Measurements from ENCODE around the gene MEGF11. TPM values are rescaled to one million over a fixed set of nuclear protein-coding genes. Genes with fewer than 3 reads are reported as not detected.

MEGF11 gene
- polyA plus RNA-seq, 4 donors: 2.1 to 3.0 (median 3.0) TPM

DNA sequence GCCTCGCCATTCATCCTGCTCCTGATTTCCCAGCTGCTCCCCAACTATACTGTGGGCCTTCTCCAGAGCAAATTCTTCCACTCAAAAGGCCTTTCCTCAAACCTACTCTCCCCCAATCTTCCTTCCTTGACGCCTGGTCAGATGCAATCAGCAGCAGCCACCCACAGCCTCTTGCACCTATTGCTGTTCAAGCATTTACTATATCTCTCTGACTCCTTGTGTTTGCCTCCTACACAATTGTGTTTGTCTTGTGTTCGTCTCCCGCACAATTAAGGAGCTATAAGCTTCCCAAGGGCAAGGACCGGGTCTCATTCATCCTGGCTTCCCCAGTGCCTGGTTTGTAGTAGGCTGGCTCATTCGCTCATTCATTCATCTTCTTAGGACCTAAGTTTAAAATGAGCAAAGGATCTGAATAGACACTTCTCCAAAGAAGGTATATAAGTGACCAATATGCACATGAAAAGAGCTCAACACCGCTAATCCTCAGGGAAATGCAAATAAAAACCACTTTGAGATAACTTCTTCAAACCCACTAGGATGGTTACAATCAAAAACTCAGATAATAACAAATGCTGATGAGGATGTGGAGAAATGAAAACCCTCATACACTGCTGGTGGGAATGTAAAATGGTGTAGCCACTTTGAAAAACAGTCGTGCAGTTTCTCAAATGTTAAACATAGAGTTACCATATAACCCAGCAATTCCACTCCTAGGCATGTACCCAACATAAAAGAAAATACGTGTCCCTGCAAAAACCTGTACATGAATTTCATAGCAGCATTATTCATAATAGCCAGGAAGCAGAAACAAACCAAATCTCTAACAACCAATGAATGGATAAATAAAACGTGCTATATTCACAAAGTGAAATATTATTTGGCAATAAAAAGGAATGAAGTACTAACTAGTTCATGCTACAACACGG is 31.0 kb downstream of the MEGF11 start:
- DNase-seq (ENCODE audit: low read depth in 4 of 4, low spot score in 2 of 4): no peak

DNA sequence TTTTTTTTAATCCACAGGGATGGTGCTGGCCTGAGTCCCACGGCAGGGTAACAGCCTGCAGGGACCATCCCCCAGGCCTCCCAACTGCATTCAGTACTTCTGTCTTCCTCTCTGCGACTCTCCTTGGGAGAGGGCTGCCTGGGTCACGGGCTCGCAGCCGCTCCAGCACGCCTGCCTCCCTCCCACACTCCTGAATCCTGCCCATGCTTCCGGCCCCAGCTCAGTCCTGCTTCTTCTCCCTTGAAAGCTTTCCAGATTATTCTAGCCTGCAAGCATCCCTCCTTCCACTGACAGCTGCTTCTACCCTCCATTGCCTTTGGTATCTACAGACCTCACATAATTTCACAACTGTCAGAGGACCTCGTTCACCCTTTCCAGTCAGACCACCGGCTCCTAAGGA is 32.4 kb downstream of the MEGF11 start:
- peak in 3 of 4 donors; percentile 11 to 33 (median 26) for DNase-seq (ENCODE audit: low read depth in 4 of 4, low spot score in 2 of 4)

DNA sequence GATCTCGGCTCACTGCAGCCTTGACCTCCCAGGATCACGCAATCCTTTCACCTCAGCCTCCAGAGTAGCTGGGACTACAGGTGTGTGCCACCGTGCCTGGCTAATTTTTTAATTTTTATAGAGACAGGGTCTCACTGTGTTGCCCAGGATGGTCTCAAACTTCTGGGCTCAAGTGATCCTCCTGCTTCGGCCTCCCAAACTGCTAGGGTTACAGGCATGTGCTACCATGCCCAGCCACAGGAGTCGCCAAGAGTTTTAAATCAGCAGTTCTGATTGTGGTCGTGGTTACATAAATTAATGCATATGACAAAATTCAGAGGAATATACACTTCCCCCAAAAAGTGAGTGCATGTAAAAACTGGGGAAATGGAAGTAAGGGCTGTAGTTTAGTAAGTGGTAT is 32.9 kb downstream of the MEGF11 start:
- DNase-seq (ENCODE audit: low read depth in 4 of 4, low spot score in 2 of 4): no peak

DNA sequence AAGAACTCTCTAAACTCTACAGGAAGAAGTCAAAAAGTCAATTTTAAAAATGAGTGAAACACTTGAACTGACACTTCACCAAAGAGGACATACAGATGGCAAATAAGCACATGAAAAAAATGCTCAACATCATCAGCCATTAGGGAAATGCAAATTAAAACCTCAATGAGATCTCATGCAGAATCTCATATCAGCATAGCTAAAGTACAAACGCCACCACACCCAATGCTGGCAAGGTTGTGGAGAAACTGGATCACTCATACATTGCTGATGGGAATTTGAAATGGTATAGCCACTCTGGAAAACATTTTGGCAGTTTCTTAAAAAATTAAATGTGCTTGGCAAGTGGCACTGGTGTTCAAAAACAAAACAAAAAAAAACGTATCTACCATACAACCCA is 34.2 kb downstream of the MEGF11 start:
- no peak for DNase-seq (ENCODE audit: low read depth in 4 of 4, low spot score in 2 of 4)

DNA sequence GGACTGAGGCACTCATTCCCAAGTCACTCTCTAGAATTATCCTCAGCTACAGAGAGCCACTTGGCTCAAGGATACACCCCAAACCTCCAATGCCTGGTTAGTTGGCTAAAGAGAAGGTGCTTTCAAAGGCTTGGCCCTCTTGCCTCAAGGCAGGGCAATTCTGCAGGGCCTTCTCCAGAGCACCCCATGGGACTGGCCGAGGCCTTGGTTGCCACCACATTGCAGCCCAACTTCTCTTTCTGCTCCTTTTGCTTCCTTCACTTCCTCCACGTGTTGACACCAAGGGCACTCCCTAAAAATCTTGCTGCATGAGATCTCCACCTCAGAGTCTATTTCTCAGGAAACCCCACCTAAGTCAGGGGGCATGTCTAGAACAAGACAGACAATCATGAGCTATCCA is 36.7 kb downstream of the MEGF11 start:
- DNase-seq (ENCODE audit: low read depth in 4 of 4, low spot score in 2 of 4): no peak

DNA sequence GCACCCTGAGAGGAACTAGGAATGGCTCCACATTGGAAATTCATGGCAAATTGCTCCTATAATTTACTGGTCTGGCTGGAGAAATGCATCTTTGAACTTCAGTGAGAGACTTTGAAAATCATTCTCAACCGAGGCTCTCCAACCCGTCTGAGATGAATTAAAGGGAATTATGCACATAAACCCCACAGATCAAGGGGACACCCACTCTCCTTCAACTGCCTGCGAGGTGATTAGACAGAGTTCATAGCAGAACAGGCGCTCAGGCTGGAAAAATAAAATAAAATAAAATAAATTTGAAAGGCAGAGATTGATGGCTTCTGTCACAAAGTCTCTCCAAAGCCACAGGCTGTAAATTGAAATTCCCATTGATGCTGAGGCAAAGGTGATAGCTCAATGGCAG is 37.7 kb downstream of the MEGF11 start:
- DNase-seq (ENCODE audit: low read depth in 4 of 4, low spot score in 2 of 4): no peak

DNA sequence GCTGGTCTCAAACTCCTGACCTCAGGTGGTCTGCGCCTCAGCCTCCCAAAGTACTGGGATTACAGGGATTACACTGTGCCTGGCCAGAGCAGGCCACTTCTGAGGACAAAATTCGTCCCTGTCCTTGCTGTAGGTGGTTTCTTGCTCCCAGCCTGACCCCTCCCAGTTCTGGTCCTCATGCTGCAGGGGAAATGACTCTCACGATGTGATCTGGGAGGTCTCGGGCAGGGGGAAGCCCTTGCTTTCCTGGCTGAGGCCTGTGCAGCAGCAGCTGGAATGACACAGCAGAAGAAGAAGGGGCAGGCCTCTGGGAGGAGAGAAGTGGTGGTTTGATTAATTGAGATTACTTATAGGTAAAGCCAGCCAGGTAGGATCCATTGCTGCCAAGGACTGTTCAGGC is 39.3 kb downstream of the MEGF11 start:
- no peak for DNase-seq (ENCODE audit: low read depth in 4 of 4, low spot score in 2 of 4)

DNA sequence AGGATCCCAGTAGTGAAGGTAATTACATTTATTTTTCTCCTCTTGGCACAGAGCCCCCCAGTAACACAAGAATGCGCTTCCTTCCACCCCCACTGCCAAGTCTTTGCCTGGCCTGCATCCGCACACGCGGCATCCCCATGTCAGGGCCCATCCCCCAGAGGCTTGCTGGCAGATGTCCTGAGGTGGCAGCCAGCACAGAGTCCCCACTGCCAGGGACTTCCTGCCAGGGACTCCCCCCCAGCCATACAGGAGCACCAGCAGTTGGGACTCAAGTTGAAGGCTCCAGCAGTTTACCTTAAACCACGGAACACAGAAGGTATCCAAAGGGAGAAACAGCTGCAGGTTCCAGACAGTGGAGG is 41.0 kb downstream of the MEGF11 start:
- DNase-seq (ENCODE audit: low read depth in 4 of 4, low spot score in 2 of 4): no peak

DNA sequence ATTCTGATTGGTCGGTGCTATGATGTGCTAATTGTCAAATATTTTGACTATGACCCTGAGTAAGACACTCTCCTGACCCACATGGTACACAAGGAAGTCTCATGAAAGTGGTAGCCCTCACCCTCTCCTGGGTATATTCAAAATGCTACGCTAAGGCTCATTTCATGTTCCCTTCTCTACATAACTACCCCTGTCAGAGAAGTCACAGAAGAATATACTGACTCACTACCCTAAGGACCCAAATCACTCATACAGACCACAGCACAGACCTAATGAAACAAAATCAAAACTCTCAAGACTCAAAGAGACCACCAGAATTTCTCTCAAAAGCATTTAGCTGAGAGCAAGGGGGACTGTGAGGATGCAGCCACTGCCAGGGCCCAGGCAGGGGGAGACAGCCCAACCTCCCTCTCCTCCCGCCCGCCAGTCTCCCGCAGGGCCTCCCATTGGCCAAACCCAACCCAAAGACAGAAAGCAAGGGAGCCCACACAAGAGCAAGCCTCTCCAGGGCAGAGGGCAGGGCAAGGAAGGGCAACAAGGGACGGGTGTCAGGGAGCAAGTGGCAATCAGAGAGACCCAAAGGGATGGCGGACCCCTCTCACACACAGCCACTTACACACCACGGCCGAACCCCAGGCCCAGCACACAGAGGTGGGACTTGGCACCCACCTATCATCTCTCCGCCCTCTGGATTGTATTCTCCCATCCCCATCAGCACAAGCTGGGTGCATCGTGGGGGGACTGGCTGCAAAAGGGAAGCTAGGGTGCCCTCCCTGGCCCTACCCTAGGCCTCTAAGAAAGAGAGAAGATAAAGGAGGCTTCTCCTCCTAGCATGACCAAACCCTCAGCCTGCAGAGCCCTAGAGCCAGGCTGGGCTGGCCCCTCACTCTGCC is 41.6 kb downstream of the MEGF11 start:
- no peak for DNase-seq (ENCODE audit: low read depth in 4 of 4, low spot score in 2 of 4)

DNA sequence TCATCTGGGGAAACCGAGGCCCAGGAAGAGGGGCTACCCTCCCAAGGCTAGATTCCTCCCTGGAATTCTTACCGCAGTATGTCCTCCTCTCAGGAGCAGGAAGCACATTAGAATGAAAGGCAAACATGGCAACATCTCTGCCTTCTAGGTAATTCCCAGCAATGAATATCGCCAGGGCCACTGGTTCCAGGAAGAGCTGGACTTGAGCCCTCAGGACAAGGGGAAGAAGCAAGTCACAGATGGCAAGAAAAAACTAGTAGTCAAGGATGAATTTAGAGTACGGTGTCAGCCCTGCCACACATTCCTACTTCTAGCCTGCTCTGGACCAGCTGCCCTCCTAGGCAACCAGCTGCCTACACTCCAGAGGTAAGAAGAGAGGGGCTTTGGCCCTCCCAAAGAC is 42.9 kb downstream of the MEGF11 start:
- DNase-seq (ENCODE audit: low read depth in 4 of 4, low spot score in 2 of 4): no peak

DNA sequence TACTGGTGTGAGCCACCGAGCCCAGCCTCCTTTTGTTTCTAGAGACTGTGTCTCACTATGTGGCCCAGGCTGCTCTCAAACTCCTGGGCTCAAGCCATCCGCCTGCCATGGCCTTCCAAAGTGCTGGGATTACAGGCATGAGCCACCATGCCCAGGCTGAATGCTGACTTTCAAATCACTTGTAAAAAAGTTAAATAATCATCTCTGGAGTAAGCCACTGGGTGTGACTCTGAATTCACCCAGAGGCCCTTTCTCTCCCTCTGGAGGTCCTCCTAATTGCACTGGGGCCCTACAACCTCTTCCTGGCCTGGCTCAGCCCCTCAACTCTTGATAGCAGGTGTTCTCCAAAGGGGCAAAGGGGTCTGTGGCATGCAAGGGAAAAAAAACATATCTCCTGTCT is 54.8 kb downstream of the MEGF11 start:
- no peak for DNase-seq (ENCODE audit: low read depth in 4 of 4, low spot score in 2 of 4)

DNA sequence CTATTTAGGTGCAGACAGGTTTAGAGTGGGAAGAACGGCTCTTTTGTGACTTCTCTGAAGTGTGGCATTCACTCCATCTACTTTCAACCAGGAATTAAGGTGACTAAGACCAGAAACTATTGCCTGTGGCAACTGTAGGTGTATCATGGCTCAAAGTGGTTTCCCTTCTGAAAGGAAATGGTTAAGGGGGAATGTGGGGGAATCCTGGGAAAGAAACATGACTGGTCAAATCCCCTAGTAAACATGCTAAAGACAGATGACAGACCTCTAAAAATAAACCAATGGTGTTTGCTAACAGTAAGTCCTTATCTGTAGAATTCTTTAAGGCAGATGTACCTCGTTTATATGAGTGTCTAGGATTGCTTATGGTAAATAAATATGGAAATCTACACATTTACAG is 56.9 kb downstream of the MEGF11 start:
- DNase-seq (ENCODE audit: low read depth in 4 of 4, low spot score in 2 of 4): no peak

DNA sequence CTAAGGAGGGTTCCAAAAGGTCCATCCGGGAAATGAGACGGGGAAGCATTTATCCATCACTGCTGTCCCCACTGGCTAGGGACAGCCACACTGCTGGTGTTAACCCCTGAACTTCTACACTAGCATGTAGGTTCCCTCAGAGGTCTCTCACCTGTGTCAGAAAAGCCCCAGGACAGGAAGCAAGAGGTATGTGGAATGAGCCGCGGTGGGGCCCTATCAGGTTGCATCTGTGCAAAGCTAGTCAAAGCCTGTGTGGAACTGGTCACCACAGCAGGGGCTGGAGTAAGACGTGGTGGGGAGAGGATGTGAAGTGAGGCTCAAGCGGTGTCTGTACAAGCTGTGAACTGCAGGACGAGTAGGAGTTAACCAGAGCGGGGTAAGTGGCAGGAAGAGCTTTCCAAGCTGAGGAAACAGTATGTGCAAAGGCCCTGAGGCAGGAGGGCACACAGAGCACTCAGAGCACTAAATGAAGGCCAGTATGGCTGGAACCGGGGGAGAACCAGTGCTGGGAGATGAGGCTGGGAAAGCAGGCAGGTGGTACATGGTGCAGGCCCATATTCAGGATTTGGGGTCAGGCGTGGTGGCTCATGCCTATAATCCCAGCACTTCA is 57.8 kb downstream of the MEGF11 start:
- no peak for DNase-seq (ENCODE audit: low read depth in 4 of 4, low spot score in 2 of 4)

DNA sequence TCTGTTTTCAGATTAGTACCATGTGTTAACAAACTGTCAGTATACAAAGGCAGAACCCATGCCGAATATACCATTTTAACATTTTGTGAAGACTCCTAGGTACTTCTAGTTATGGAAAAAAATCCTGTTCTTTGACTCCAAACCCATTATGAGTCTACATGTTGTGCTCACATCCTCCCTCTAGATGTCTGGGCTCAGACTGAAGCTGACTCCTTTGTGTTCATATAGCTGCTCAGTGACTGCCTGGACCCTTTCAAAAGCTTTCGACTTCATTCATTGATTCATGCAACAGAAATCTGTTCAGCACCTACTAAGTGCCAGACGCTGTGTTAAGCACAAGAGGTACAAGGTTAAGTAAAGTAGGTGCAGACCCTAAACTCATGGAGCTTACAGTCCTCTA is 60.5 kb downstream of the MEGF11 start:
- no peak for DNase-seq (ENCODE audit: low read depth in 4 of 4, low spot score in 2 of 4)

DNA sequence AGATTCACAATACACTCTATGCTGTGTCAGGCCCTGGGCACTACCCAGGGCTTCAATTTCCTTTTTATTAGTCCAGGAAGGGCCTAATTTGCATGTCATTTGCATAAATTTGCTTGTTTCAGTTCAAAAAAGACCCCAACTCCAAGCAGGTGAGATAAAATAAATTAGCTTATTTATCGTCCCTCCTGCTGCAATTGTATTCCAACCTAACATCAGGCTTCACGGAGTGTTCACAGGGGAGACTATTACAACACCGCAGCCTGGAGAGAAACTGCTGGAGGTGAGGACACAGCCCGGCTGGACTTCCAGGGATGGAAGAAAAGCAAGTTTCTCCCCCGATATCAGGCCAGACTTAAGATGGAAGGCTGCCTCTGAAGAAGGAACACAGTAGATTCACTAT is 62.8 kb downstream of the MEGF11 start:
- DNase-seq (ENCODE audit: low read depth in 4 of 4, low spot score in 2 of 4): no peak

DNA sequence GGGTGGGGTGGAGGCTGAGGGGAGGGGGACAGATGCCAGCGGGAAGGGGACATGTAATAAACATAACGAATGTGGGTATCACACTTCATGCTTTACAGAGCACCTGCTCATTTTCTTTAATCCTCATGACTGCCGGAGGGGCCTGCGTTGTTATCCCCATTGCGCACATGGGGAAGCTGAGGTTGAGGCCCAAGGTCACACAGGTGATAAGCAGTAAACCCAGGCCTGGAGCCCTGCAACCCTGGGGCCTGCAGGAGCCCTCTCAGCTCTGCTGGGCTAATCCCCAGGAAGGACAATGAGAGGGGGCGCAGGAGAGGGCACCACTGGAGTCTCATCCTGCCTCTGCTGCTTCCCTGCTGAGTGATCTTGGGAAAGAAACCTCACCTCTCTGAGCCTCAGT is 64.3 kb downstream of the MEGF11 start:
- no peak for DNase-seq (ENCODE audit: low read depth in 4 of 4, low spot score in 2 of 4)

DNA sequence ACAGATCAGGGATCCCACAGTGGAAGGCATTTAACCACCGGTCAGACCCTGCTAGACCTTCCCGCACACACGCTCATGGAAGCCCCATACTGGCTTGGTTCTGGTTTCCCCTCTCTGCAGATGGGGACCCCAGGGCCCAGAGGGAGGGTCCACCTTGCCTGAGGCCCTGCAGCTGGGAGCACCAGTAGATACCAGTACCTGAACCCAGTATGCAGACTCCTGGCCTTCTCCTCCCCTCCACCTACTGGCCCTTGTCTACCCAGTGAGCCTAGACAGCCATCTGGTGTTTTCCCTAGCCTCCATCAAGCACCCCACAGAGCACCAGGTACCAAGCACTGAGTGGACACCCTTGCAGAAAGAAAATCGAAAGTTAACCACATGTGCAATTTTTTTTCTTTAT is 65.1 kb downstream of the MEGF11 start:
- no peak for DNase-seq (ENCODE audit: low read depth in 4 of 4, low spot score in 2 of 4)

DNA sequence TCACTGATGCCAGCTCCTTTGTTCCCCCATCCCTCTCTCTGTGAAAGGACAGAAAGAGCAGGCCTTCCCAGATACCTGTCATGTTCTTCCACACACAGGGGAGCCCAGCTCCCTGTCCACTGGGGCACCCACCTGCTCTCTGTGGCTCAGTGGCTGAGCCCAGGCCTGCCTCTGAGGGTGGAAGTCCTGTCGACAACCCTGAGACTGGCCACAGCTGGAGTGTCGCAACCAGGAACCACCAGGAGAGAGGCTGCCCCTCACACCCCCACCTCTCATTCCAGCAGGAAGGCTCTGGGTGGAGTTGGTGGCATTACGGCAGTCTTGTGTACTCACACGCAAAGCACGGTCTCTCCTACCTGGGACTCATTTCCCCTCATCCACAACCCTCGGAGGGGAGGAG is 66.3 kb downstream of the MEGF11 start:
- no peak for DNase-seq (ENCODE audit: low read depth in 4 of 4, low spot score in 2 of 4)

DNA sequence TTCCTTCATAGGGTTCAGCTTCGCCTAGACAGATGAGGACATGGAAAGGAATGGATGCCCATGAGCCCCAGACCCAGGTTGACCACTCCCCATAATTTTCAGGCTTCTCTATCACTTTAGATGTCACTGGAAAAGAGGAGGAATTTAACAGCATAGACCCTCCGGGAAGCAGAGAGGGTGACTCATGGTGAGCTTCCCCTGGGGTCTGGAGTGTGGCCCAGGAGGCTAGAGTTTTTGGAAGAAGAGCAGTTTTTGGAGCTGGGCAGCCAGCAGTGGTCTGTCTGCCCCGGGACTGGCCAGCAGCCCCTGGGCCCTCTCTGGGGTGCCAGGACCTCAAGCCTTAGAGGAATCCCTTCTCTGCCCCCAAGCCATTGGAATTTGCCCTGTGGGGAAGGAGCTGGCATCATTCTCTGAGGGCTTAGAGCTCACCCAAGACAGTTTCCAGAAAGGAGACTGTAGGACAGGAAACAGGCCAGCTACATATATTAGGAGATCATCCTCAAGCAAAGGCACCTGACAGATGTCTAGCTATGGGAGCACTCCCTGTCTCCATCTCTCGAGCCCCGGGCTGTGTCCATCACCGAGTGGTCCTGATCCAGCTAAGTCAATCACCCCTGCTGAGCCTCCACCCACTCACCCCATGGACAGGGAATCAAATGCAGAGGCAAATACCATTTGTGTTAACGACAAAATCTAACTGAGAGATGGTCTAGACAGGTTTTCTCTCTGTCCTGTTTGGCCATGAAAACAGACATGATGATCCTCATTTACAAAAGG is 67.3 kb downstream of the MEGF11 start:
- no peak for DNase-seq (ENCODE audit: low read depth in 4 of 4, low spot score in 2 of 4)

DNA sequence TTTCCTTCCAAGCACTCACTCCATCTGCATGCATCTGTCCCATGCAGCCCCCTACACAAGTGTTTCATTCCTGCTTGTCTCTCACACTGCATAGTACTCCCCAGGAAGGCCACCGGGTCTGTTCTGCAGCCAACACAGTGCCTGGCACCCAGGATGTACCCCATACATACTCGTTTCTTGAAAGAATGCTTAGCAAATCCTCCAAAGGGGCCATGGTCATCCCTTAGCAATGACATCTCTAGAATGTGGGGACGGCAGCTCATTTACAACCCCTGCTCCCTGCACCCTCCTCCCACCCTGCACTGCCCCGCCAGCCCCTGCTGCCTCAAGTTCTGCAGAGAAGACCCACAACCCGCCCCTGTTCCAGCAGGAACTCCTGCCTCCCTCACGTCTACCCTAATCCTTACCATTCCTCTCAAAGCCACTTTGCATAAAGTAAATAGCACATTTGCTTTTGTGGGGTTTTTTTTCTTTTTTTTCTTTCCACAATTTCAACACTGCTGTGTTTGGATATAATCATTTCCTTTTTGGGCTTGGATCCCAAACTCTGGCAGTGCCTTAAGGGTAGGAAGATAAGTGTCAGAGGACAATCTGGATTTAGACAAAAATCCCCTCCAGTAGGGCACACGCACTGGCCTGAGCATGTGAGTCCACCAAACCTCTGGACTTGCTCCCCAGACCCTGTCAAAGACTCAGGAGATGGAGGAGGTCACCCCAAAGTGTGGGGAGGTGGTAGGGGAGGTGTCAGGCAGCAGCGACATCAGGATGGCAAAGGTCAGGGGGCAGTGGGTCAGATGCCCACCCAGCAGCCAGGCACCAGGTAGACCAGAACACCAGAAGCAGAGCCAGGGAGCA is 68.4 kb downstream of the MEGF11 start:
- no peak for DNase-seq (ENCODE audit: low read depth in 4 of 4, low spot score in 2 of 4)

All from left renal cortex interstitium (tissue), 4 donors.